ENCODE data around the gene MAB21L3.
A peak's percentile ranks its signal among the peaks of the same experiment; 100 is the strongest.

MAB21L3 gene

DNA sequence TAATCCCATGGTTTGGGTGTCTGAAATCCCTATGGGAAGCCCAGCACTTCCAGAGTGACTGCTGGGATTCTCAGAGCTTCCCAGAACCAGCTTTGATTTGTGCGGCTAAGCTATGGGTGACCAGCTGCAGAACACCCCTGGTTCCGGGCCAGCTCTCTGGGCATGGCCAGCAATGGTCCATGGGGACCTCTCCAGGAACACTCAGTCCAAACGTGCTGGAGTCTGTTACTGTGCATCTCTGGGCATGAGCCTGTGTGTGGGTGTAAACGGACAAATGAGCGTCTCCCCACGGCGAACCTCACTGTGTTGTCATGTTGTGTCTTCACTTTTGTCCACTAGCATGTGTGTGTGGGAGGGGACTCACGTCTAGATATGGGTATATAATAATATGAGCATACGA lies 54.4 kb downstream of the MAB21L3 start:
- no peak for DNase-seq (ENCODE audit: low read depth, low spot score)

DNA sequence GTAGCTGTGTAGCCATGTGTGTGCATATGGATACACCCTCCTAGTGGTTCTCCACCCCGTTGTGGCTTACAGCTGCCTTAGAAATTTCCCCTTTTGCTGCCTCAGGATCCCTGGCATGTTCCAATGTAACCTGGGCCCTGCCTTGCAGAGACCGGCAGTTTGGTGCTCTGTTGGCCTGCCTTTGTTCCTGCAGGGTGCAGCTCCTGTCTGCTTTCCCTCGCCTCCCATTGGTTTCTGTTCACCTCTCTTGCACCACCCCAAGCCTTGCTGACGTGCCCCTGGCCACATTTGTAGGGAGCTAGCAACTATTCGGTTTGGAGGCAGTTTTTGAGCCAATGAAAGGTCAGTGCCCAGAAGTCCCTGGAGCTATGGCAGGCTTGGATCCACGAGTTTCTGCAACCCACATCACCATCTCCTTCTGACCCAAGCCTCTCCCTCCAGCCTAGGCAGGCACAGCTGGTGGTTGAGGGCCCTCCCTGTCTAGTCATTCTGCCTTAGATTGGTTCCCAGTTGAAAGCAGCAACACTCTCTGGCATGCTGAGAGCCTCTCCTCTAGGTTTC lies 54.9 kb downstream of the MAB21L3 start:
- DNase-seq (ENCODE audit: low read depth, low spot score): no peak

DNA sequence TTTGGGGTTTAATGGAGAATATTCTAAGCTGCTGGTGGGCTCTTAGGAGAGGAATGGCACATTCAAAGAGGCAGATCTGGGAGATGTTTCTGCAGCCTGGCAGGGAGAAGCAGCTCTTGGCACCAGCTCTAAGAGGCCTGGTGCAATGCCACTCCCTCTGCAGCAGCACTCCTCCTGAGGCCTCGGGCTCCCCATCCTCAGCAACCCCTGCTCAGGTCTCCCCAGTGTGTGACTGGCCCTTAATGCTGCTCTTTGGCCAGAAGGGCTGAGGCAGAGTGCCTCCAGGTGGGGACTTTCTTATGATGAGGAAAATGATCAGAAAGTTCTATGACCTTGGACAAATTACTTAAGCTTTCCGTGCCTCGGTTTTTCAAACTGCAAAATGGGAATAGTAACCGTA lies 55.5 kb downstream of the MAB21L3 start:
- DNase-seq (ENCODE audit: low read depth, low spot score): no peak

DNA sequence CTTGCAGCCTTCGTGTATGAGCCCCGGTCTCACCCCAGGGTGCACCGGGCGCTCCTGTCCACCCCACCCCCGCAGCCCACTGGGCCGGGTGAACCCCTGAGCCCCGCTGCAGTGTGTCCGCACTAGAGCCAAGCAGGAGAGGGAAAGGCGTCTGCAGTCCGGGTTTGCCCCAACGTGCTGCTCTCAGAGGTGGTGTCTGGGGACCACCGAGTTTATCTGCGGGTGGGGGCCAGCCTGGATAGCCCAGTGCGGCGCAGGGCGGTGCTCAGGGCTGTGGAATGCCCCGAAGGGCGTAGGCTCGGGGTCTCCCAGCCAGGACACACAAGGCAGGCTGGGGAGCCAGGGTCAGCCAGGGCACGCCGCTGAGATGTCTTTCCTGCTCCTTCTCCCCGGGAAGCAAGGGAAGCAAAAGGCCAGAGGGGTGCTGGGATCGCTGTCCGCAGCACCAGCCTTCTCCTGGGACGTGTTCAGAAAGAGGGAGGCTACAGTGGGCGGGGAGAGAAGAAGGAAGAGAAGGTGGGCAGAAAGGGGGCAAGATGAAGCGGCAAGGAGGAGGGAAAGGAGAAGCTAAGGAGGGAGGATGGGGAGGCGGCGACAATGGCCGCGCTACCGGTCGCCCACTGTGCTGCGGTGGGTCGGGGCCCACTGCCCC lies 56.6 kb downstream of the MAB21L3 start:
- peak; percentile 66 for DNase-seq (ENCODE audit: low read depth, low spot score)

DNA sequence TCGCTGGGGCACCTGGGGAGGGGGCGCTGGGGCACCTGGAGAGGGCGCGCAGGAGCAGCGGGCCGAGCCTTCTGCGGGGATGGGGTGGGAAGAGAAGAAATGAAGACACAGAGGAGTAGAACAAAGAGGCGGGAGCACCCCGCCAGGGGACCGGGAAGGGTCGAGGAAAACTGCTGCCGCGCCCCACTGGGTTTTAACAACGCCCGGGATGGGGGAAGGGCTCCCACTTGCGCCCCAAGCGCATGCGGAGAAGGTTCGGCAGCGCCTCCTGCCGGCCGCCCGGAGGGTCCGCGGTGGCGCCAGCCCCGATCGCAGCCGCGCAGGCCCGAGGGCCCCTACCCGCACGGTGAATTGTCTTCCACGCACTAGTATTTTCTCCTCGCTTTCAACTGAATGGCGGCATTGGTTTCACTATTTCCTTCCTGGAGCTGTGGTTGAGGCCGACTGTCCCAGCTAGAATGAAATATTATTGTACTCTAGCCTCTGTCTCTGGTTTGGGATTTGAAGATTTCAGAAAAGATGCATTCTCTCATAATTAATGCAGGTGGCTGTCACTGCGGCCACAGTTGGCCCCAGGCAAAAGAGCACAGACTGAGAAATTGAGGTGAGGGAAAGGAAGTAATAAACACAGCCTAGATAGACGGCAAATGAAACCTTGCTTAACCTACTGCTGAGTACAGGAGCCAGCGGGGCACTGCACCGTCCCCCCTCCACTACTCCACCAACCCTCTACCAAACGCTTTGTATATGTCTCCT lies 57.3 kb downstream of the MAB21L3 start:
- peak; percentile 86 for DNase-seq (ENCODE audit: low read depth, low spot score)

DNA sequence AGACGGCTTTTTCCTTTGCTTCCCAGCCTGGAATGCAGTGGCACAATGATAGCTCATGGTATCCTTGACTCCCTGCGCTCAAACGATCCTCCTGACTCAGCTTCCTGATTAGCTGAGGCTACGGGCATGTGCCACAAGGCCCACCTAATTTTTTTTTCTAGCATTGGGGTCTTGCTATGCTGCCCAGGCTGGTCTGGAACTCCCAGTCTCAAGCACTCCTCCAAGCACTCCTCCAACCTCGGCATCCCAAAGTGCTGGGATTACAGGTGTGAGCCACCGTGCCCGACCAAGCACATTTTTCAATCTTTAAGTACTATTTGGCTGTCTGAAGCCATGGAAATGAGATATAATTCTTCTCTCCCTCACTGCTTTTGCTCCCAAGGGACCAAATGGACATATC lies 58.7 kb downstream of the MAB21L3 start:
- DNase-seq (ENCODE audit: low read depth, low spot score): no peak

DNA sequence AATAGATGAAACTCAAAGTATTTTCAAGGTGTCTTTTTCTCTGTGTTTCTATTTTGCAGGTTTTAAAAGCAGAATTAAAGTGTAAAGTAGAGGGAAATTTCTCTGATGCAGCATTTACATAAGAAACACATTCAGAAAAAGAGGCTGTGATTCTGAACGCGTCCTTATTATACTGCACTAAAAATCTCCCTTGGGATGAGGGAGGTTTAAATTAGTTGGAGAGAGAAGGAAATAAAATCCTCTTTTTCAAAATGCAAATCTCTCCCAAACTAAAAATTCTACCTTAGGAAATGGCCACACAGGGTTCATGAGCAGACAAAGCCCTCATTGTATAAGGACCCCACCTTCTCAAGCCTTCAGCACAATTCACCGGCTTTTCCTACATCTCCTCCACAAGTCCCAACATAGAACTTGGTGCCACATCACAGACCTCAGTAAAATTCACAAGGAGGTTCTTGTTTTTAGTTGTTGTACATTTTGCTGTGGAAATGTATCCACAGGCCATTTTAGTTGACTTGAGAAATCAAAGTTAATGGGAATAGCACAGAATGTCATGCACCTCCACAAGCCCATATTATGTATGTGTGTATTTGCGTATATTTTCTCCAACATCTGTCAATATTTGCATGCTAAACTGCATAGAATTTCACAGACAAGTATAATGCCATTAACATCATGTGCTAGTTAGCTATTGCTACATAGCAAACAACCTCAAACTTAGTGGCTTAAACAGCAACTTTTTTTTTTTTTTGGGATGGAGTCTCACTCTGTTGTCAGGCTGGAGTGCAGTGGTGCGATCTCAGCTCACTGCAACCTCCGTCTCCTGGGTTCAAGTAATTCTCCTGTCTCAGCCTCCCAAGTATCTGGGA lies 59.8 kb downstream of the MAB21L3 start:
- no peak for DNase-seq (ENCODE audit: low read depth, low spot score)

DNA sequence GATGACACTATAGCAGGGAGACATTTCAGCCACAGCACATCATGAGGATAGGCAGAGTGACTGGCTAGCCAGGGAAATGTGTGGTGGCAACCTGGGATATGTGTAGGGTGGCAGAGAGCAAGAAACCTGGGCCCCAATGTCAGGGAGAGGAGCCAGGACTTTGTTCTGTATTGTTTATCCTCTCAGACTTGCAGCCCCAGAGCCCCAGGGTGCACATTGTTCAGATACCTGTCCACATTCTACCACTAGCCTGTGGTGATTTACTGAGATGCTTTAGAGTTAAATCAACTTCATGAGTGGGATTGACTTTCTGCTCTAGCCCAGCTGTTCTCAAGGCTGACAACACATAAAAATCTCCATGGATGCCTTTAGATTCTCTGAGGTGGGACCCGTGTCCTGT lies 61.5 kb downstream of the MAB21L3 start:
- DNase-seq (ENCODE audit: low read depth, low spot score): no peak

DNA sequence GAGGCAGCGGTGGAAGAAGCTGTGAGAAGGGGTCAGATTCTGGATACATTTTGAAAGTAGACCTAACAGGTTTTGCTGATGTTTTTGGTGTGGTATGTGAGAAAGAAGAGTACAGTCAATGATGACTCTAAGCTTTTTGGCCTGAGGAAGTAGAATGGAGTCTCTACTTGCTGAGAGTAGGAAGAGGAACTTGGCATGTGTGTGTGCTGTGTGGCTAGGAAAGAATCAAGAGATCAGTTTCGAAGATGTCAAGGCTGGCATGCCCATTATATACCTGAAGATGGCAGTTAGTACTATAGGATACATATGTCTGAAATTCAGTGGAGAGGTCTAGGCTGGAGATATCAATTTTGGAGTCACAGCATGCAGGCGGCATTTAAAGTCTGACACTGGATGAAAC lies 64.4 kb downstream of the MAB21L3 start:
- DNase-seq (ENCODE audit: low read depth, low spot score): no peak

DNA sequence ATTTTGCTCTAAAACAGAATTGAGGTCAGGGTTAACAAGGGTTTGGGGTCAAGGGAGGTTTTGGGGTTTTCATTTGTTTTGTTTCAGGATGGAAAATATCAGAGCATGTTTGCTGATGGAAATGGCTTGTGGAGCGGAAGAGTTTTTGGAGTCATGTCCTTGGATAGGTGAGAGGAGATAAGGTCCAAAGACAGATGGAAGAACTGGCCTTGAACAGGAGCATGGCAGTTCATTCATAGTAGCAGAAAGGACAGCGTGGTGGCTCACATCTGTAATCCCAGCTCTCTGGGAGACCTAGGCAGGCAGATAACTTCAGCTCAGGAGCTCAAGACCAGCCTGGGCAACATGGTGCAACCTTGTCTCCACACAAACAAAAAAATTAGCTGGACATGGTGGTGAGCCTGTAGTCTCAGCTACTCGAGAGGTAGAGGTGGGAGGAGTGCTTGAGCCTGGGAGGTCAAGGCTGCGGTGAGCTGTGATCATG lies 65.1 kb downstream of the MAB21L3 start:
- no peak for DNase-seq (ENCODE audit: low read depth, low spot score)

DNA sequence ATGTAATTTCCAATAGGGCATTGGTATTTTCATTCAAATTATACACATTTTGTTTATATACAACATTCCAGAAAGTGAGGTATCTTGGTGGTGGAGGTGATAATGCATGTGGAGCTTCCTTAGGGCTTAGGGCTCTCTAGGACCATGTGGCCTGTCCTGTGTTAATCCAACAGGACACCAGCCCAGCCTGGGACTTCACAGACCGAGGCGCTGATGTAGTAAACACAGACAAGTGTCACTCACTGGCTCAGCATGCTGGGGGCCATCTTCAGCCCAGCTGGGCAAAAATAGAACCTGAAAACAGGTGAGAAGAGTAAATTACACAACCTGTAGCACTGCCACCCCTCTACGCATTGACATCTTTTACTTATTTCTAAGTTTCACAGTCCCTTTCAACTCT lies 66.7 kb downstream of the MAB21L3 start:
- no peak for DNase-seq (ENCODE audit: low read depth, low spot score)

DNA sequence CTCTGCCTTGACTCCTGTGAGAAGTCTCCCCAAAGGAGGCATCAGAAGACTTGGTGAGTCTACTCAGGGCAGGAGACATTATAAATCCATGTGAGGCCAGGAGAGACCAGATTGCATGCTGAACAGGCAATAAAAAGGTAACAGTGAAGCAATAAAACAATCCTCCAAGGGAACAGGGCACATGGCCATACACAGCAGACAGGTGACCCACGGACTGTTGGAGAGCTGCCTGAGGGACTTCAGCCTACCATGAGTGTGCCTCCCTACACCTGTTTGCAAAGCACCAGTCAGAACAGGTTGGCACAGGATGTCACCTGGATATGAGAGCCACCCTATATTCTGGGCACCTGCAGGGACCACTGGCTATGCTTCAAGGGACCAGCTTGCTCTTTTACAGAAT lies 67.6 kb downstream of the MAB21L3 start:
- DNase-seq (ENCODE audit: low read depth, low spot score): no peak

DNA sequence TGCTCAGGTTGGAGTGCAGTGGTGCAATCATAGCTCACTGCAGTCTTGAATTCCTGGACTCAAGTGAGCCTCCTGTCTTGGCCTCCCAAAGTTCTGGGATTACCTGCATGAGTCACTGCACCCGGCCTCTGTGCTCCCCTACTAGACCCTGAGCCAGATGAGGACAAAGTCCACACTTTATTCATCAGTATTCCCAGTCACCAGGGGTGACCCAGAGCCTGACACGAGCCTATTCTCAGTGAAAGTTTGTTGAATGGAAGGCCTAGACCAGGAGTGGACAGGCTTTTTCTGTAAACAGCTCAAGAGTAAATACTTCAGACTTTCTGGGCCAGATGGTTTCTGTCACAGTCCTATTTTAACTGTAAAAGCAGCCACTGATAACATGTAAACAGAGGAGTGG lies 68.2 kb downstream of the MAB21L3 start:
- DNase-seq (ENCODE audit: low read depth, low spot score): no peak

DNA sequence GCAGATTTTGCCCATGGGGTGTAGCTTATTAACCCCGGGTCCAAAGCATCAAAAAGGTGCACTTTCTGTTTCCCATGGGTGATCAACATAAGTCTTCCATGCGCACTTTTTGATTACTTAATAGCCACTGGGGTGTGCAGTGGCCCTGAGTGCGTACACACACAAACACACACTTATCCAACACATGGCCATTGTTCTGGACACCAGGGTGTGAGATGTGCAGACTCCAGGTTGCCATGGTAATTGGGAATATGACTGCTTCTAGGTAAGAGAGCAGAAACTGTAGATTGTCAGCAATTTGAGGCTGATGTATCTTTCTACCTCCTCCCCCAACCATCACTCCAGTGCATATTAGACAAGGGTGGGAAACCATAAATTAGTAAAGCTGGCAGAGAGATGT lies 68.8 kb downstream of the MAB21L3 start:
- DNase-seq (ENCODE audit: low read depth, low spot score): no peak

DNA sequence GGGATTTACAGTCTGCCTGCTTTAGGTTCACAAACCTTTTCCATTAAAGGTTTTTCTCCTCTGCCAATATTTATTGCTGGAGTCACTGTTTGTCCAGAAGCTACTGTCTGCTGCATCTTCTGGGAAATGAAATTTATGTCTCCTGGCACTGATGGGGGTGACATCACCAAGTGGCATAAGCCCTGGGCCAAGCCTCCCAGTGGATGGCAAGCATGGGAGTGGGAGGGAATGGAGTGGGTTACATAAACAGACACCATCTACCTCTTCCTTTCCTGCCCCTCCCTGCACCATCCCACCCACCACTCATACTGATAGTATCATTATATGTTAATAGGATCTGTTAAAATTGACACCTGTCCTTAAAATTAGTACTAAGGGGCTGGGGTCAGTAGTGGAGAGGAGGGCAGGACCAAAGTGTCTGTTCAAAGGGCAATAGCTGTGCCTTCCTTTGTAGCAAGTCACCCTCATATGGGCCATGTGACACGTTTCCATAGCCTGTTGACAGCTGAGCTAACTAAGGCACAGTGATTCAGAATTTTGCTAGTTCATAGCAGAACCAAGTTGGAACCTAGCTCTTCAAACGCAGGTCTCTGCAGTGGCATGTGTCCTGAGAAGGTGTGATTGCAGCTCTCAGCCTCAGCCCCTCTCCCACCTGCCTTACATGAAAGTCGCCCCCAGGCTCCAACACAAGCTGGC lies 71.0 kb downstream of the MAB21L3 start:
- DNase-seq (ENCODE audit: low read depth, low spot score): no peak
